HEK293 (cell line): ENCODE data around the gene COL18A1.

Experiments used
- CTCF ChIP-seq: fragments of 450-650 bp; formaldehyde crosslinking; IDR thresholded peaks from 2 replicates; pipeline ENCODE4 v1.5.1; 2016; ENCODE audit warnings: missing biosample characterization, missing genetic modification characterization
- PBX3 ChIP-seq: sonication (generic); formaldehyde crosslinking; IDR thresholded peaks from 2 replicates; pipeline ENCODE4 v1.8.1; 2022; ENCODE audit warnings: mild to moderate bottlenecking, moderate library complexity, missing genetic modification reagents
- ZBTB20 ChIP-seq: fragments of 450-650 bp; formaldehyde crosslinking; IDR thresholded peaks from 2 replicates; pipeline ENCODE4 v1.5.1; 2016; ENCODE audit warnings: missing biosample characterization, missing genetic modification characterization
- ZNF707 ChIP-seq: fragments of 450-650 bp; formaldehyde crosslinking; IDR thresholded peaks from 2 replicates; pipeline ENCODE4 v1.5.1; 2016; ENCODE audit warnings: missing biosample characterization, missing genetic modification characterization

- TF ChIP-seq ZBTB20 (tag by site-specific recombination): no peak
- no peak for TF ChIP-seq ZNF707 (tag by site-specific recombination)
- no peak for TF ChIP-seq CTCF (tag by site-specific recombination)
- TF ChIP-seq PBX3 (CRISPR knock-in tag): no peak
Measured at GRCh38 chr21:45371081-45371480, 33.9 kb upstream of the COL18A1 start.
